GM21447 (cell line): ENCODE results near the gene IFNA6.

ENCODE experiments used
- ATAC-seq: cut with Tn5 transposase; IDR thresholded peaks from one replicate; pipeline ENCODE4 v1.9.1; 2021; ENCODE audit not compliant: unreplicated experiment

Gene IFNA6

DNA sequence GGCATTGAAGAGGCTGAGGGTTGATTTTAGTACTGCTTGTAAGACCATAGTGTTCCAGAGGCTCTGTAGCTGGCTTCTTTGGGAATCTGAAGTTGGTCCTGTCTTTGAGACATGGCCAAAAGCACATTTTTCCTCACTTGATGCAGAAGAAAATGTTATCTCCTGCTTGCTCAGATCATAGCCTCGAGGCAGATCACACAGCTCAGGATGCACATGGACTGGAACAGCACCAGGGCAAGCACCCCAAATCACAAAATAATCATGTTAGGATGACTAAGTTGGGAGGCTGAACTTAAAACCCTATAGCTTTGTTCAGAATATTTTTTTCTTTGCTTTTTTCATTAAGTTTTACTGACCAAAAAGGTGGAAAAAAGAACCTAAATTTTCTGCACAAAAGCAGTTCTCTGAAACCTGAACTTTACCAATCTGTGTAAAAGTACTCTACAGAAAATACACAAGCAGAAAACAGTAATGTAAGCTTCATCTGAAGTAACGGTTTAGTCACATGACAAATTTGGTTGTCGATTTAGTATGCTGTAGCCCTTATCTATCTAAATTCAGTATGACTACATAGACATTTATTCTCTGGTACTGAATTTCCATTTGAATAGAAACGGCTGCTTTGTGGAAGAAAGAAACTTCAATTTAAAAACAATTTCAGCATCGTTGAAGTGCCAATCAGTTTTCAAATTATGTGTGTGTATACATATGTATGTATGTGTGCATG lies 18.8 kb downstream of the IFNA6 start:
- ATAC-seq: no peak

DNA sequence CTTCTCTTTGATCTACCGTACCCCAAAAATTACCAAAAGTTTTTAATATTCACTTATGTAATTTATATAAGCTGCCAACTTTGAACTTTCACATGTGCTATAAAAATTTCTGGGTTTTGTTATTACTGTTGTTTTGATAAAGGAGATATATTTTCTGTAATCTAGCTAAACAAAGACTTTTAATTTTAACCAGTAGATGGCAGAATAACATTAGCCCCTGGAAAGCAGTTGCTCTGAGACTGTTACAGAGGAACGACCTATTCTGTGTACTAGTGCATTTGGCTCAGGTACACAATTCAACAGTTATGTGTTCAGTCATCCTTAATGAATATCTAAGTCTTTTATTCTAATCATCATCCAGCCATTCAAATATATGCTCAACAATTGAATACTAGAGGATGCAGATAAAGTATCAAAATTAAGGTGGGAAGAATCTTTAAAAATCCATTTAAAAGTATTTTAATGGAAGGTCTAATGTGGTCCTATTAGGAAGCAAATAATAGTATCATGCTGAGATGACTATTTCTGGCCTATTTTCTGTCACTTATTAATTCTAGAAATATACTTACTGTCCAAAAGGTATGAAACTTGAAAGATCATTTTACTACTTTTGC lies 24.1 kb downstream of the IFNA6 start:
- peak; percentile 80 for ATAC-seq

DNA sequence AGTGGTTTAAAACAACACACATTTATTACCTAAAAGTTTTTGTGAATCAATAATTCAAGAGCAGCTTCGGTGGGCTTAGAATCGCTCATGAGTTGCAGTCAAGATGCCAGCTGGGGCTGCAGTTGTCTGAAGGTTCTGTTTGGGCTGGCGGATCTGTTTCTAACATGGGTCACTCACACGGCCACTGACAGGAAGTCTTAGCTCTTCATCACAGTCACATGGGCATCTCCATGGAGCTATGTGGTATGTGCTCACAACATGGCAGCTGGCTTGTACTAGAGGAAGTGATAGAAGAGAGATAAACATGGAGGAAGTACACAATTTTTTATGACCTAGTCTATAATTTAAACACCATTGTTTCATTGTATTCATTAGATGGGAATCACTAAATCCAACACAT lies 26.6 kb downstream of the IFNA6 start:
- no peak for ATAC-seq

- no peak for ATAC-seq
Observed at GRCh38 chr9:21322911-21323461, 27.7 kb downstream of the IFNA6 start.

GRCh38 chr9:21320465-21320864 lies 30.2 kb downstream of the IFNA6 start:
- ATAC-seq: no peak

GRCh38 chr9:21317956-21318923 lies 32.4 kb downstream of the IFNA6 start:
- ATAC-seq: peak; percentile 81

GRCh38 chr9:21316860-21317259 lies 33.8 kb downstream of the IFNA6 start:
- no peak for ATAC-seq

DNA sequence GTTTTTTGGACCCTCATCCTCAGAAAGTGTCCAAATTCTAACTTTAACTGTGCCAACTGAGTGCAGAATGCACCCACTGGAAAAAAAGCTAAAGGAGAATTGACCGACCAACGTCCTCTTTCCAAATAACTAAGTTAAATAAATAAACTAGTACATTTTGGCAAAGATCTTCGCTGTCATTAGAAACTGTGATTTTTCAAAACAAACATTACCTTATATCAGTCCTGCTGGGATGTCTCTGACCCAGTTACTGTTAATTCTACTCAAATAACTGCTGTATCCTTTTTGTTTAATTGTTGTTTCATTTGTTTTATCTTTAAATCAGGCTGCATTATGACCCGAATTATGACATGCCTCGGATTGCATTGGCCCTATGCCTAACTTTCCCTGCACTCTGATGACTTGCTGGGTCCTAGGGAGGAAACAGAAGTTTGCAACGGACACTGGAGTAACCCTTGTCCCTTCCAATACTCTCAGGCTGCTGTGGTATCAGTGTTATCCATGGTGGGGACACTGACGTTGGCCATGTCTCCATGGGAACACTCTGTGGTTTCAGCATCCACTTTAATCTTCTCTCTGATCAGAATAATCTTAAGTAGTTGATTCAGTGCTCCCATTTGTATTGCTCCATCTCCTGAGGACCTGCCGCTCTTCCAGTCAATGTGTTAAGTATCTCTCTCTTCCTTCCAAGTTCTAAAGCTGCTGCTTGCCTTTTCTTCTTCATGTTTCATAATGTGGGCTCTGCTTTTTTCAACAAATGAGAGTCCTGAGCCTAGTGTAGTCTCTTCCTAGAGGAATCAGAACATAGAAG lies 34.5 kb downstream of the IFNA6 start:
- no peak for ATAC-seq

DNA sequence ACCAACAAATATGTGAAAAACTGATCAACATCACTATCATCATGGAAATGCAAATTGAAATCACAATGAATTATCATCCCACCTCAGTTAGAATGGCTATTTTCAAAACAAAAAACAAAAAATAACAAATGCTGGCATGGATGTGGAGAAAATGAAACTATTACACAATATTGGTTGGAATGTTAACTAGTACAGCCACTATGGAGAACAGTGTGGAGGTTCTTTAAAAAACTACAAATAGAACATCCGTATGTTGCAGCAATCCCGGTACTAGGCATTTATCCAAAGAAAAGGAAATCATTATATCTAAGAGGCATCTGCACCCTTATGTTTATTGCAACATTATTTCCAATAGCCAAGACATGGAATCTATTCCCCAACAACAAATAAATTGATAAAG lies 36.5 kb downstream of the IFNA6 start:
- ATAC-seq: no peak

- no peak for ATAC-seq
Observed at GRCh38 chr9:21311889-21312288, 38.8 kb downstream of the IFNA6 start.

DNA sequence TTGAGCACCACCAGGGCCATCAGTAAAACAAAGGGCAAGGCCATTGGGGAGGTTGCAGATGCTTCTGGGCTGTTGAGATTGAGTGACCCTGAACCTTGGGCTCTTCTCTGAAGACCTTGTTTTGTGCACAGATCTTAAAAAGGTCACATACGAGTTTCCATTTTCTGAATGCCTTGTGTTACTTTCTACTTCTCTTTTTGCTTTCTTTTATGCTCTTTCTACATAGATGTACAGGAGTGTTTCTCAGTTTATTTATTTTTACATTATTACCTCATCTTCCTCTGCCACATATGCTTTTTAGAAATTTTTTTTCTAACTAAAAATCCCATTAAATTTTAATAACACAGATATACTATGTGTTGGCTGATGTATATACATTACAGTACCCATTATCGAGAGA lies 45.5 kb downstream of the IFNA6 start, which contains the start of gene IFNA5:
Gene IFNA5 (minus strand): TSS at position 101 of the 400 bp plus-strand sequence. CDS start 57 bp downstream, at position 44.
- no peak for ATAC-seq
